ENCODE data around the gene ZNF101. TPM values are rescaled to one million over a fixed set of nuclear protein-coding genes. Genes with fewer than 3 reads are reported as not detected.

Gene ZNF101
- total RNA-seq, 2 donors from 2014 or later = 53.2 to 62.9 TPM

- peaks cover 10% of the 10 kb centered on the region for H3K36me3 ChIP-seq (ENCODE audit: control insufficient read depth, insufficient read depth, low read length)
- Mint-ChIP-seq H3K27me3 (ENCODE audit: insufficient read depth) (no peaks in the 10 kb centered on the region), H3K4me1 (no peaks in the 10 kb centered on the region), H3K9me3 (peaks cover 63% of the 10 kb centered on the region), H3K36me3 (ENCODE audit: low read depth) (peaks cover 53% of the 10 kb centered on the region), H3K27ac (no peak overlapping the region), H3K4me3 (no peak overlapping the region)
- no peaks in the 10 kb centered on the region for H3K4me1 ChIP-seq (ENCODE audit: control insufficient read depth, insufficient read depth, low read length)
- peaks cover 72% of the 10 kb centered on the region for H3K9me3 ChIP-seq (ENCODE audit: control insufficient read depth, low read length)
- TF ChIP-seq, protein P1, sequence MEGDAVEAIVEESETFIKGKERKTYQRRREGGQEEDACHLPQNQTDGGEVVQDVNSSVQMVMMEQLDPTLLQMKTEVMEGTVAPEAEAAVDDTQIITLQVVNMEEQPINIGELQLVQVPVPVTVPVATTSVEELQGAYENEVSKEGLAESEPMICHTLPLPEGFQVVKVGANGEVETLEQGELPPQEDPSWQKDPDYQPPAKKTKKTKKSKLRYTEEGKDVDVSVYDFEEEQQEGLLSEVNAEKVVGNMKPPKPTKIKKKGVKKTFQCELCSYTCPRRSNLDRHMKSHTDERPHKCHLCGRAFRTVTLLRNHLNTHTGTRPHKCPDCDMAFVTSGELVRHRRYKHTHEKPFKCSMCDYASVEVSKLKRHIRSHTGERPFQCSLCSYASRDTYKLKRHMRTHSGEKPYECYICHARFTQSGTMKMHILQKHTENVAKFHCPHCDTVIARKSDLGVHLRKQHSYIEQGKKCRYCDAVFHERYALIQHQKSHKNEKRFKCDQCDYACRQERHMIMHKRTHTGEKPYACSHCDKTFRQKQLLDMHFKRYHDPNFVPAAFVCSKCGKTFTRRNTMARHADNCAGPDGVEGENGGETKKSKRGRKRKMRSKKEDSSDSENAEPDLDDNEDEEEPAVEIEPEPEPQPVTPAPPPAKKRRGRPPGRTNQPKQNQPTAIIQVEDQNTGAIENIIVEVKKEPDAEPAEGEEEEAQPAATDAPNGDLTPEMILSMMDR (conservative IDR thresholded peaks at IDR 0.05) = no peak
- 88 to 95% methylated on average over 1 to 2 of the region's 2 CpGs for WGBS, 2 experiments (ENCODE audit: insufficient coverage in 1 of 2, insufficient read length in 1 of 2)
- H3K27ac ChIP-seq (ENCODE audit: low read depth, low read length) = no peak overlapping the region
- no peak for DNase-seq
- H3K27me3 ChIP-seq (ENCODE audit: control insufficient read depth, insufficient read depth, low read length, poor library complexity, severe bottlenecking) = no peaks in the 10 kb centered on the region
- peak overlapping the region; percentile 29 for H3K4me3 ChIP-seq (ENCODE audit: low read length)
- no peak overlapping the region for H3K9ac ChIP-seq (ENCODE audit: extremely low read depth, low read length, poor library complexity, severe bottlenecking)
Observed at GRCh38 chr19:19721896-19722295, 53.3 kb downstream of the ZNF101 start.

- Mint-ChIP-seq H3K36me3 (ENCODE audit: low read depth) (peaks cover 33% of the 10 kb centered on the region), H3K27ac (peak within 1 kb of the TSS; percentile 93), H3K4me3 (peak within 1 kb of the TSS; percentile 87), H3K9me3 (peaks cover 44% of the 10 kb centered on the region), H3K4me1 (peaks cover 4% of the 10 kb centered on the region), H3K27me3 (ENCODE audit: insufficient read depth) (peaks cover 6% of the 10 kb centered on the region)
- Histone ChIP-seq H3K4me1 (ENCODE audit: control insufficient read depth, insufficient read depth, low read length) (no peaks in the 10 kb centered on the region), H3K27ac (ENCODE audit: low read depth, low read length) (no peak within 1 kb of the TSS), H3K4me3 (ENCODE audit: low read length) (peak within 1 kb of the TSS; percentile 87), H3K36me3 (ENCODE audit: control insufficient read depth, insufficient read depth, low read length) (peaks cover 25% of the 10 kb centered on the region), H3K9me3 (ENCODE audit: control insufficient read depth, low read length) (peaks cover 38% of the 10 kb centered on the region), H3K27me3 (ENCODE audit: control insufficient read depth, insufficient read depth, low read length, poor library complexity, severe bottlenecking) (no peaks in the 10 kb centered on the region), H3K9ac (ENCODE audit: extremely low read depth, low read length, poor library complexity, severe bottlenecking) (peak within 1 kb of the TSS; percentile 54)
- TF ChIP-seq, protein P1 (conservative IDR thresholded peaks at IDR 0.05) = peak; percentile 34
- 4% methylated on average over 43 to 61 of the region's 61 CpGs for WGBS, 2 experiments (ENCODE audit: insufficient coverage in 1 of 2, insufficient read length in 1 of 2)
- DNase-seq = peak; percentile 98
Observed at GRCh38 chr19:19732579-19733501, 64.2 kb downstream of the ZNF101 start, which contains the start of gene ZNF14. Gene ZNF14 (minus strand): TSS chr19:19733112. CDS start chr19:19732958, 154 bp downstream.

Other genes starting within 250 kb of the ZNF101 start
- 1 to 10 TPM; 2.9 to 5.0 TPM for gene TSSK6, start 153.3 kb upstream of the ZNF101 start, total RNA-seq
- 100 to 1,000 TPM; 408 to 446 TPM for gene NDUFA13, start 152.6 kb upstream of the ZNF101 start, total RNA-seq
- 10 to 100 TPM in 1 of 2 donors, 1 to 10 TPM in 1; 7.3 to 12.6 TPM for gene YJEFN3, start 139.9 kb upstream of the ZNF101 start, total RNA-seq
- 1 to 10 TPM; 3.6 to 9.9 TPM for gene CILP2, start 130.6 kb upstream of the ZNF101 start, total RNA-seq
- 1 to 10 TPM; 4.1 to 8.6 TPM for gene PBX4, start 50.2 kb upstream of the ZNF101 start, total RNA-seq
- 10 to 100 TPM; 60.4 to 81.7 TPM for gene LPAR2, start 40.6 kb upstream of the ZNF101 start, total RNA-seq
- gene GMIP, start 25.2 kb upstream of the ZNF101 start, total RNA-seq = 10 to 100 TPM; 16.5 to 18.7 TPM
- 10 to 100 TPM; 77.0 to 79.8 TPM for gene ATP13A1, start 5.2 kb upstream of the ZNF101 start, total RNA-seq
- 1 to 10 TPM; 7.8 to 8.7 TPM for gene ZNF14, start 64.3 kb downstream of the ZNF101 start, total RNA-seq
- gene ZNF506, start 152.9 kb downstream of the ZNF101 start, total RNA-seq = 10 to 100 TPM in 1 of 2 donors, 1 to 10 TPM in 1; 8.8 to 12.0 TPM
- gene ZNF253, start 197.0 kb downstream of the ZNF101 start, total RNA-seq = 10 to 100 TPM; 44.4 to 51.9 TPM
- 10 to 100 TPM; 47.7 to 53.3 TPM for gene ZNF93, start 232.1 kb downstream of the ZNF101 start, total RNA-seq

Data from endodermal cell (in vitro differentiated cells).